Measurements from ENCODE around the gene FAM3C. TPM values are rescaled to one million over a fixed set of nuclear protein-coding genes. Genes with fewer than 3 reads are reported as not detected.

The FAM3C gene
- total and polyA plus RNA-seq, 2 of the 8 experiments (the other 6 are each of a cell fraction or from before 2014, with no cell fraction given), result 27.0 to 77.7 TPM

DNA sequence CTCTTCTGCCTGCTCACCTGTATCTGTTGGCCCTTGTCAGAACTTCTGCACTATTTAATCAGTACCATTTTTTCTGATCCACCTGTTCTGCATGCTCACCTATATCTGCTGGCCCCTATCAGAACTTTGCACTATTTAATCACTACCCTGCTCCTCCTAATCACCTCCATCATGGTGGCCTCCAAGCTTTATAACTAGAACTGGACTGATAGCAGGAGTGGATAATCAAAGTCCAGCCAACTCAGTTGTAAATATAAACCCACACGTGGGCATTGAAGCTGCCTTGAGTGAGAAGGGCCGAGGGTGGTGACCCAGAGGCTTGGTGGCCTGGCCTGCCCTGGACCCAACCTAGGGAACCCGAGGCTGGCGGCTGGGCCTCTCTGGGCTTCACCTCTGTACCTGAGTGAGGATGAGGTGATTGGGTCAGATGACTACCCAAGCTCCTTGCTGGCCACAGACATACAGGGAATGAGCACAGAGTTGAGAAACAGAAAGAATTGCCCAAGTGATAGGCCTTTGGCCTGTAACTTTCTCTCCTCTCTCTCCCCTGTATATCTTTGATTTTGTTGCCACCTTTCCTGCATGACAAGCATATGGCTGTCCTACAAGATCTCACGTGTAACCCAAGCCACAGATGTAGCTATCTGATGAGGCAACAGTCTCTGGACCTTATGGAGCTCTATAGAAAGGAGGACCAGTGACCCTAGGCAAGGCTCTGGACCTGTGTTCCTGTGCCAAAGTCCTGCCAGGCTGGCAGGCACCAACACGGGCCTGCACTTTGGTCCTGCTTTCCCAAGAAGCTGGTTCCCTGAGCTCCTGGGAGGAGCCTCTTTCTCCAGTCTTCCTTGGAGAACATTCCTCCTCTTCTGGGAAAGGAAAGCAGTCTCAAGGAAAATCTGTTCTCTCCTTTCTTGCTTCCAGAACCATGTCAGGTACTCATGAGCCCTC is 23.4 kb upstream of the FAM3C start:
- no peak overlapping the region for H2BK5ac ChIP-seq (ENCODE audit: low read depth, low read length)
- no peak overlapping the region for H2BK120ac ChIP-seq (replicated peaks; ENCODE audit: low read depth, low read length)
- H3K23me2 ChIP-seq (ENCODE audit: low read depth, low read length), result no peaks in the 10 kb centered on the region; the same call in 1 of the 2 replicates
- 74% methylated on average over 6 of the region's 6 CpGs; no CpG with 5 or more reads in 1 of the 2 experiments for WGBS, 2 experiments (ENCODE audit: extremely low coverage in 1 of 2, insufficient coverage in 1 of 2, insufficient read length in 1 of 2, insufficient replicate concordance in 2 of 2, low coverage in 1 of 2, low lambda C conversion rate in 2 of 2, missing lambda C conversion rate in 1 of 2)
- no peak overlapping the region for H2BK20ac ChIP-seq (ENCODE audit: low read length)
- H3K9me3 ChIP-seq (ENCODE audit: insufficient read depth in 2 of 2, low read depth in 1 of 2, low read length in 1 of 2), result no peaks in the 10 kb centered on the region
- H3K23ac ChIP-seq (ENCODE audit: insufficient read length), result no peak overlapping the region
- no peaks in the 10 kb centered on the region for H3K79me1 ChIP-seq (ENCODE audit: low read depth, low read length)
- H3K36me3 ChIP-seq (ENCODE audit: control insufficient read depth in 2 of 4, insufficient read depth in 4 of 4, low read length in 3 of 4), result no peaks in the 10 kb centered on the region
- no peak overlapping the region for H2AK5ac ChIP-seq (ENCODE audit: low read depth, low read length)
- H4K8ac ChIP-seq (ENCODE audit: extremely low read depth, insufficient read depth, low read length), result no peak overlapping the region
- H3K18ac ChIP-seq (ENCODE audit: extremely low read depth, low read length), result no peak overlapping the region
- no peak for FAIRE-seq
- H3K27ac ChIP-seq (ENCODE audit: low read depth, low read length), result no peak overlapping the region
- H3K9ac ChIP-seq (replicated peaks in 1 of 4; ENCODE audit: extremely low read depth in 1 of 4, low read depth in 3 of 4, low read length in 3 of 4), result no peak overlapping the region
- POLR2A ChIA-PET (ENCODE audit: partially characterized antibody), result no interaction called here
- no peak overlapping the region for H3K4me3 ChIP-seq (ENCODE audit: extremely low read depth in 1 of 4, insufficient read depth in 2 of 4, low read depth in 3 of 4, low read length in 4 of 4)
- H2AFZ ChIP-seq (ENCODE audit: low read length), result no peak overlapping the region
- no peaks in the 10 kb centered on the region for H3K4me1 ChIP-seq (replicated peaks in 1 of 4; ENCODE audit: control insufficient read depth in 3 of 4, insufficient read depth in 4 of 4, low read length in 3 of 4)
- H3K27me3 ChIP-seq (replicated peaks in 1 of 4; ENCODE audit: control insufficient read depth in 3 of 4, extremely low read depth in 1 of 4, insufficient read depth in 3 of 4, low read length in 3 of 4), result no peaks in the 10 kb centered on the region
- H2BK15ac ChIP-seq (ENCODE audit: low read length), result no peak overlapping the region
- H4K5ac ChIP-seq (ENCODE audit: insufficient read length, low read depth, low read length), result no peak overlapping the region
- no peak overlapping the region for H3K14ac ChIP-seq (ENCODE audit: insufficient read length)
- TF ChIP-seq RXRA (IDR thresholded peaks at IDR 0.05; ENCODE audit: insufficient read depth, low read depth, low read length), result no peak
- TF ChIP-seq JUND (IDR thresholded peaks at IDR 0.05; ENCODE audit: low read length), result no peak
- no peak for TF ChIP-seq ASH2L (IDR thresholded peaks at IDR 0.05; ENCODE audit: low read length)
- TF ChIP-seq KDM5A (IDR thresholded peaks at IDR 0.05; ENCODE audit: low read length), result no peak
- no peak for TF ChIP-seq CBX5 (IDR thresholded peaks at IDR 0.05; ENCODE audit: low read depth, low read length)
- no peak for TF ChIP-seq RBBP5 (IDR thresholded peaks at IDR 0.05; ENCODE audit: borderline replicate concordance, low read depth, low read length)
- no peaks in the 10 kb centered on the region for H3K79me2 ChIP-seq (ENCODE audit: control insufficient read depth in 1 of 2, insufficient read depth in 2 of 2, low read length in 2 of 2)
- no peak overlapping the region for H3K4ac ChIP-seq (replicated peaks; ENCODE audit: insufficient read length, low read depth, low read length)
- CTCF ChIA-PET (ENCODE audit: partially characterized antibody), result interaction anchor here (0.6 to 2.0 kb wide), 3 partner anchors 15 to 36 kb away, joined by 3 to 5 read pairs (median 4); no protein-coding TSS in a partner anchor
- no peaks in the 10 kb centered on the region for H4K20me1 ChIP-seq (replicated peaks in 1 of 2; ENCODE audit: control insufficient read depth in 1 of 2, insufficient read depth in 2 of 2, low read length in 2 of 2)
- no peak overlapping the region for H3K4me2 ChIP-seq (ENCODE audit: insufficient read depth in 1 of 2, low read depth in 2 of 2, low read length in 2 of 2)
- no peak for DNase-seq (ENCODE audit: low read depth in 1 of 2, low spot score in 2 of 2)
- H2BK12ac ChIP-seq (ENCODE audit: low read depth, low read length), result no peak overlapping the region
- H4K91ac ChIP-seq (replicated peaks; ENCODE audit: insufficient read length, low read length), result no peak overlapping the region
- no peak overlapping the region for H3K56ac ChIP-seq (replicated peaks; ENCODE audit: insufficient read length, low read depth, low read length)
